ENCODE measurements around the gene SETD7. TPM values are rescaled to one million over a fixed set of nuclear protein-coding genes. Genes with fewer than 3 reads are reported as not detected.

The SETD7 gene
- total and polyA plus RNA-seq, 2 of the 8 experiments (the other 6 are each of a cell fraction or from before 2014, with no cell fraction given) = 1.5 to 4.6 TPM

GRCh38 chr4:139524062-139524631 lies 31.9 kb downstream of the SETD7 start:
- 80% methylated on average over 4 of the region's 4 CpGs; no CpG with 5 or more reads in 1 of the 2 experiments for WGBS, 2 experiments (ENCODE audit: extremely low coverage in 1 of 2, insufficient coverage in 1 of 2, insufficient read length in 1 of 2, insufficient replicate concordance in 2 of 2, low coverage in 1 of 2, low lambda C conversion rate in 2 of 2, missing lambda C conversion rate in 1 of 2)
- Histone ChIP-seq H2BK12ac (ENCODE audit: low read depth, low read length) (no peak overlapping the region), H3K23ac (ENCODE audit: insufficient read length) (no peak overlapping the region), H4K8ac (ENCODE audit: extremely low read depth, insufficient read depth, low read length) (peak overlapping the region; percentile 35; the same call in 1 of the 2 replicates), H3K79me2 (ENCODE audit: control insufficient read depth in 1 of 2, insufficient read depth in 2 of 2, low read length in 2 of 2) (no peaks in the 10 kb centered on the region), H3K79me1 (ENCODE audit: low read depth, low read length) (no peaks in the 10 kb centered on the region), H3K9ac (replicated peaks in 1 of 4; ENCODE audit: extremely low read depth in 1 of 4, low read depth in 3 of 4, low read length in 3 of 4) (no peak overlapping the region), H3K18ac (ENCODE audit: extremely low read depth, low read length) (no peak overlapping the region), H3K9me3 (ENCODE audit: insufficient read depth in 2 of 2, low read depth in 1 of 2, low read length in 1 of 2) (no peaks in the 10 kb centered on the region), H3K14ac (ENCODE audit: insufficient read length) (no peak overlapping the region), H2BK120ac (replicated peaks; ENCODE audit: low read depth, low read length) (no peak overlapping the region), H3K56ac (replicated peaks; ENCODE audit: insufficient read length, low read depth, low read length) (no peak overlapping the region), H2AK5ac (ENCODE audit: low read depth, low read length) (no peak overlapping the region), H4K5ac (ENCODE audit: insufficient read length, low read depth, low read length) (no peak overlapping the region), H3K4ac (replicated peaks; ENCODE audit: insufficient read length, low read depth, low read length) (no peak overlapping the region), H3K27ac (ENCODE audit: low read depth, low read length) (no peak overlapping the region), H3K36me3 (ENCODE audit: control insufficient read depth in 2 of 4, insufficient read depth in 4 of 4, low read length in 3 of 4) (no peaks in the 10 kb centered on the region), H3K27me3 (replicated peaks in 1 of 4; ENCODE audit: control insufficient read depth in 3 of 4, extremely low read depth in 1 of 4, insufficient read depth in 3 of 4, low read length in 3 of 4) (no peaks in the 10 kb centered on the region), H3K4me3 (ENCODE audit: extremely low read depth in 1 of 4, insufficient read depth in 2 of 4, low read depth in 3 of 4, low read length in 4 of 4) (no peak overlapping the region), H4K20me1 (replicated peaks in 1 of 2; ENCODE audit: control insufficient read depth in 1 of 2, insufficient read depth in 2 of 2, low read length in 2 of 2) (no peaks in the 10 kb centered on the region), H3K4me2 (ENCODE audit: insufficient read depth in 1 of 2, low read depth in 2 of 2, low read length in 2 of 2) (no peak overlapping the region), H3K4me1 (replicated peaks in 1 of 4; ENCODE audit: control insufficient read depth in 3 of 4, insufficient read depth in 4 of 4, low read length in 3 of 4) (no peaks in the 10 kb centered on the region), H2BK20ac (ENCODE audit: low read length) (no peak overlapping the region), H2AFZ (ENCODE audit: low read length) (no peak overlapping the region), H4K91ac (replicated peaks; ENCODE audit: insufficient read length, low read length) (no peak overlapping the region), H2BK5ac (ENCODE audit: low read depth, low read length) (no peak overlapping the region), H2BK15ac (ENCODE audit: low read length) (no peak overlapping the region), H3K23me2 (ENCODE audit: low read depth, low read length) (no peaks in the 10 kb centered on the region)
- POLR2A ChIA-PET (ENCODE audit: partially characterized antibody) = no interaction called here
- DNase-seq (ENCODE audit: low read depth in 1 of 2, low spot score in 2 of 2) = no peak
- FAIRE-seq = no peak
- CTCF ChIA-PET (ENCODE audit: partially characterized antibody) = interaction anchor here (1.1 to 2.6 kb wide), 3 partner anchors 15 to 26 kb away, joined by 3 to 7 read pairs (median 6); no protein-coding TSS in a partner anchor
- TF ChIP-seq PHF8 (conservative IDR thresholded peaks at IDR 0.05; ENCODE audit: low read depth, low read length) (no peak), HDAC6 (IDR thresholded peaks at IDR 0.05; ENCODE audit: low read depth, low read length) (no peak), SRF (IDR thresholded peaks at IDR 0.05; ENCODE audit: low read depth, low read length) (no peak), EGR1 (IDR thresholded peaks at IDR 0.05; ENCODE audit: borderline replicate concordance, low read depth, low read length) (no peak), ZNF274 (IDR thresholded peaks at IDR 0.05; ENCODE audit: borderline replicate concordance, extremely low read depth, low read length) (no peak), TEAD4 (IDR thresholded peaks at IDR 0.05; ENCODE audit: low read depth, low read length) (no peak), ASH2L (IDR thresholded peaks at IDR 0.05; ENCODE audit: low read length) (no peak), CEBPB (IDR thresholded peaks at IDR 0.05; ENCODE audit: low read depth, low read length) (no peak), RNF2 (IDR thresholded peaks at IDR 0.05; ENCODE audit: borderline replicate concordance, low read depth, low read length, missing control alignments, poor library complexity, severe bottlenecking) (no peak), MAX (IDR thresholded peaks at IDR 0.05) (no peak), KDM1A (IDR thresholded peaks at IDR 0.05; ENCODE audit: borderline replicate concordance, low read length) (no peak), SP4 (IDR thresholded peaks at IDR 0.05; ENCODE audit: low read length) (no peak), TCF12 (IDR thresholded peaks at IDR 0.05; ENCODE audit: low read depth, low read length) (no peak), HDAC2 (IDR thresholded peaks at IDR 0.05; ENCODE audit: borderline replicate concordance in 1 of 2, low read depth in 2 of 2, low read length in 2 of 2) (no peak)

Measured in H1 (cell line).